GM19395 (cell line): ENCODE data around the gene ZNRD2.

Source experiments
- ATAC-seq: cut with Tn5 transposase; IDR thresholded peaks from one replicate; pipeline ENCODE4 v1.9.1; 2021; ENCODE audit warnings: mild to moderate bottlenecking, moderate library complexity; ENCODE audit not compliant: unreplicated experiment

The ZNRD2 gene

DNA sequence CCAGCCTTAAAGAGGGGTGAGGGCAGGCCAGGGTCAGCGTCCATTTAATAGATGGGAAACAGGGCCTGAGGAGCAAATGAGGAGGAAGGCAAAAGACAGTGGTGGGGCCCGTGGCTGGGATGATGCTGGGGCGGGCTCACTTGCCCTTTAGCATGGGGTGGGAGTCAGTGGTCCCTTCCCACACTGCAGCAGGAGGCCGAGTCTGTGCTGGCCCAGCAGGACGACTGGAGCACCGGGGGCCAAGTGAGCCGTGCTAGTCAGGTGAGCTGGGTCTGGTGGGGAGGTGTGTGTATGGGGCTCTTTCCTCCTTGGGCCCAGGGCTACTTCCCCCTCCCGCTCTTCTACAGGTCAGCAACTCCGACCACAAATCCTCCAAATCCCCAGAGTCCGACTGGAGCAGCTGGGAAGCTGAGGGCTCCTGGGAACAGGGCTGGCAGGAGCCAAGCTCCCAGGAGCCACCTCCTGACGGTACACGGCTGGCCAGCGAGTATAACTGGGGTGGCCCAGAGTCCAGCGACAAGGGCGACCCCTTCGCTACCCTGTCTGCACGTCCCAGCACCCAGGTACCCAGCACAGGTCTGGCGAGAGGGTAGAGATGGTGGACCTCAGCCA, 32.6 kb upstream of the ZNRD2 start:
- no peak for ATAC-seq

DNA sequence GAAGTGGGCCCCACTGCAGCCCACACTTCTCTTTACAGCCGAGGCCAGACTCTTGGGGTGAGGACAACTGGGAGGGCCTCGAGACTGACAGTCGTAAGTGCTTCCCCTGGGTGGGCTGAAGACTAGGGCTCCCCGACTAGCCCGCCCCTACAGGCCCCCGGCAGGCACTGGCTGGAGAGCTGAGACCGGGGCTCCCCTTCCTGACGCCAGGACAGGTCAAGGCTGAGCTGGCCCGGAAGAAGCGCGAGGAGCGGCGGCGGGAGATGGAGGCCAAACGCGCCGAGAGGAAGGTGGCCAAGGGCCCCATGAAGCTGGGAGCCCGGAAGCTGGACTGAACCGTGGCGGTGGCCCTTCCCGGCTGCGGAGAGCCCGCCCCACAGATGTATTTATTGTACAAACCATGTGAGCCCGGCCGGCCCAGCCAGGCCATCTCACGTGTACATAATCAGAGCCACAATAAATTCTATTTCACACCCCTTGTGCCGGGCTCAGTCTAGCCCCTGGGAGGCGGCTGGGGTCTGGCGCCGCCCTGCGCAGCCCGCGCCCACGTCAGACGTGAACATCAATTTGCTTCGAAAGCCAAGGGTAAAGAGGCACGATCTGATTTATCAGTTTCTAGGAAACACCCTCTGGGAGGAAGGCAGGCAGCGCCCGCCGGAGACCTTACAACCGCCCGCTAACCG, 31.9 kb upstream of the ZNRD2 start:
- no peak for ATAC-seq

DNA sequence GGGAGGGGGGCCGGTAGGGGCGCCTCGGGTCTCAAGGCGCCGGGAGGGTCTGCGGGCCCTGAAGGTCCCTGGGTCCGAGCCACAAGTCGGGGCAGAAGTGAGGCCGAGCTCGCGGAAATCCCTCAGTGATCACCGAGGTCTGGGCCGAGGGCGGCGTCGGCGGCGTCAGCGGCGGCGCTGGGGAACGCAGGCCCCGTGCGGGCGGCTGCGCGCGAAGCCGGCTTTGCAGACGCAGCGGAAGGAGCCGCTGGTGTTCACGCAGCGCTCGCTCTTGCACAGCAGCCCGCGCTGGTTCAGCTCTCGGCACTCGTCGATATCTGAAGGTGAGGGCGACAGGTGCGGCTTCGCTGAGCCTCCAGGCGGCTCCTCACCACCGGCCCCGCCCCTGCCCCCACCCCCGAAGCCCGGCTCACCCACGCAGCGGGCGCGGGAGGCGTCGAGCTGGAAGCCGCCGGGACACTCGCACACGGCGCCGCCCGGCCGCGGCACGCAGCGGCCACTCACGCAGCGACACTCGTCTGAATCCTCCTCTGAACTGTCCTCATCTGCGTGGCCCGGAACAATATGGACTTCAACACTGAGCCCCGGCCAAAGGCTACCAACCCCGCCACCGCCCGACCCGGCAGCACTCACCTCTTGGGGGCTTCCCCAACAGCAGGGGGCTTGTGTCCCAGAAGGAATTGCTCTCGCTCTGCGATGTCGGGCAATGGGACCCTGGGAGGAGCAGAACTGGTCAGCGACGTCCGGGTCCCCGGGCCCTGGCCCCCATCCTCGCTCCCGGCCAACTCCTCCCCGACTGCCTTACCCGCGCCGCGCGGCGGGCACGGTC, 31.1 kb upstream of the ZNRD2 start:
- ATAC-seq = no peak

DNA sequence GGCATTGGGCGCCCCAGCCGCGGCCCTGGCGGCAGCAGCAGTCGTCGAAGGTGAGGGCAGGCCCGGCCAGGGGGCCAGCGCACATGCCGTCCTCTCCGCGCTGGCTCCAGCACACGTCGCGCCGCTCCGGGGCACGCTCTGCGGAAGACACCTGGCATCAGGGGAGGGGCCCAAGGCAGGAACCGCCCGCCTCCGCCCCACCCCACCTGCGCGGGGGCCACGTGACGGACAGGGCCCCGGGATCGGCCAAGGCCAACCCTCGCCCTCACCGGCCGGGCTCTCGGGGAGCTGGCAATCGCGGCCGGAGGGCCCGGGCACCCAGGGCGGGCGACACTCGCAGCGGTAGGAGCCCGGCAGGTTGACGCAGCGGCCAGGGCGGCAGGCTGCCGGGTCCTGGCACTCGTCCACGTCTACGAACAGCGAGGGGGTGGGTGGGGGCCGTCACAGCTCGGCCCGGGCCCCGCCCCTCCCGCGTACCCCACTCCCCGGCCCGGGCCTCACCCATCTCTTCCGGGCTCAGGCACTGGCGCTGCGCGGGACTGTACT, 30.5 kb upstream of the ZNRD2 start:
- peak; percentile 55 for ATAC-seq

DNA sequence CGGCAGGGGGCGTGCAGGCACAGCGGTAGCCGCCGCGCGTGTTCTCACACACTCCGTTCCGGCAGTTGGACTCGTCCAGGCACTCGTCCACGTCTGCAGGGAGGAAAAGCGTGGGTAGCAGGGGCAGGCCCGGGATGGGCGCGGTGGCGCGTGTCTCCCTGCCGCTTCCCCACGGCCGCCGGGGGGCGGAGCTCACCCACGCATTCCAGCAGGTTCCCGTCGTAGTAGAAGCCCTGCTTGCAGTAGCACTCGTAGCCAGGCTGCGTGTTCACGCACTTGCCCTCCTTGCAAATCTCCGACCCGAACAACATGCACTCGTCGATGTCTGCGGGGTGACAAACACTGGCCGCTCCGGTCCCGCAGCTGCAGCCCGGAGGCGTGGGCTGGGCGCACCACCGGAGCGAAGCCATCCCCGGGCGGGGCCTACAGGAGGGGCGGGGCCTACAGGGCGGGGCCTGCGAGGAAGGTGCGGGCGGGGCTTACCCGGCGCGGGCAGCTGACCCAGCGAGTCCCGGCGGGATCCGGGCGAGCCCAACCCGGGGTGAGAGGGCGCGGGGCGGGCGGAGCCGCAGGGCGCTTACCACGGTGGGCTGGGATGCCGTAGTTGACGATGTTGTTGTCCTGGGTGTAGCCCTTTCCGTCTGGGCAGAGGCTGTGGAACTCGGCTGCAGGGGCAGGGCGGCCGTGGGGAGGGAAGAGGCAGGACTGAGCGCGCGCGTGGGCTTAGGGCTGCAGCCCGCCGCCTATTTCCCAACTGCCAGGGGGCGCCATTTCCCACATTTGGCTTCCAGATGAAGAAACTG, 29.8 kb upstream of the ZNRD2 start:
- ATAC-seq = peak; percentile 60

DNA sequence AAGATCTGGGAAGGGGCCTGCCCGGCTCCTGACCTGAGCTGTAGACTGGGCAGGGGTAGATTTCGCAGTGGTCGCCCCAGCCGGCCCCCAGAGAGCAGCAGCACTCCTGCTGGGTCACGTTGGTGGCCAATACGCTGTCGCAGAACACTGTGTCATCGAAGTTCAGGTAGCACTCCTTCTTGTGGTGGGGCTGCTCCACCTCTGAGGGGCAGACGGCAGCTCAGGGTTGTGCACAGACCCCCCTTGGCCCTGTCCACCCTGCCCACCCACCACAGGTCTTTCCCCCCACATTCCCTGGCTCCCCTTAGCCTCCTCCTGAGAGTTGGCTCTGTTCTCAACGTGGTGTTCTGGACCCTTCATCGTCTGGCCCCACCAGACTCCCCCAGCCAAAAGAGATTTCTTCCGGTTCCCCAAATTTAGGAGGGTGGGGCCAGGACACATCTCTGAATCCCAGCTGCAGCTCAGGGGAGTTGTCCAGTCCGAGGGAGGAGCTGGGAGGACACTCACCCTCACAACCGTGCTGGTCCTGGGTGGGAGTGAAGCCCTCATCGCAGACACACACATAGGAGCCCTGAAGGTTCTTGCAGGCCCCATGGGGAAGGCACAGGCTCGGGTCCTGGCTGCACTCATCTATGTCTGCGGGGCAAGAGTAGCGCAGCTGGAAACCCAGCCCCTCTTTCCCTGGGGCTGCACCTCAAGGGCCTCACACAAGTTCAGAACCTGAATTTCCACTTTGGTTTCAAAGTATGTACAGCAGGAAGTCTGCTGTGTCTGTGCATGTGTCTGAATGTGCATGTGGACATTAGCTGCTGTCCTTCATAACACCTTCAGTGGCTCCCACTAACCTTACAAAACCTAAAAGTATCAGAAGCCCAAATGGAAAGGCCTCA, 28.9 kb upstream of the ZNRD2 start:
- ATAC-seq = no peak

DNA sequence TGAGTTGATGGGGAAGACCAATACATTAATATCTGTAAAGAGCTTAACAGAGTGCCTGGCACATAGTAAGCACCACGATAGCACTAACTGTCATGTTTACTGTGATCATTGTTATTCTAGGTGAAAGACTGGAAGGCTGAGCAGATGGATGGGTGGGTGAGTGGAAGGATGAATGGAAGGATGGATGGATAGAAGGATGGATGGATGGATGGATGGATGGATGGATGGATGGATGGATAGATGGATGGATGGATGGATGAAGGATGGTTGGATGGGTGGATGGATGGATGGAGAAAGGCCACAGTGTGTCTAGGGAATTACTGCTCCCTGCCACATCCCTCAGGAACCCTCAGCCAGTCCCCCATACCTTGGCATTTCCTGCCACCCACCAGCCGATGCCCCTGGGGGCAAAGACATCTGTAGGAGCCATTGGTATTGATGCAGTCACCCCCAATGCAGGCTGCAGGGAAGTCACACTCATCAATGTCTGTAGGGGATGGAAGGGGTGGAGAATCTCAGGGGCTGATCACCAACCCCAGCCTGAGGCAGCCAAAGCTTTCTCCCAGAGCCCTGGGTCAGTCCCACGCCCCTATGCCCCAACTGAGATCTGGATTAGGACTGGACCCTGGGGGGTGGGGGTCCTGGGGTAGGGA, 27.4 kb upstream of the ZNRD2 start:
- ATAC-seq = no peak

DNA sequence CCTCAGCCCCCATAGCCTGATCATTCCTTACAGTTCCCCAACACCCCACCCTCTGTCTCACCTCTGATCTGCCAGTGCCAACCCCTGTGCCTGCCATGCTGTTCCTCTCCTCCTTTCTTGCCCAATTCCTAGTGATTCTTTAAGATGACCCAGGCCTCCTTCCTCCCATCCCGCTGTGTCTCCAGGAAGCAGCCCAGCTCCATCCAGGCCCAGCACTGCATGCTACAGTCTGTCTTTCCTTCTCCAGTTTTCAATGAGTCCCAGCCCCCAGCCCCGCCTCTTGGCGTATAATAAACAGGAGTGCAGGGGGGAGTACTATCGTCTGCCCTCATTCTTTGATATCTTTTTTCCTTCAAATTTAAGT, 24.4 kb upstream of the ZNRD2 start:
- ATAC-seq = no peak

DNA sequence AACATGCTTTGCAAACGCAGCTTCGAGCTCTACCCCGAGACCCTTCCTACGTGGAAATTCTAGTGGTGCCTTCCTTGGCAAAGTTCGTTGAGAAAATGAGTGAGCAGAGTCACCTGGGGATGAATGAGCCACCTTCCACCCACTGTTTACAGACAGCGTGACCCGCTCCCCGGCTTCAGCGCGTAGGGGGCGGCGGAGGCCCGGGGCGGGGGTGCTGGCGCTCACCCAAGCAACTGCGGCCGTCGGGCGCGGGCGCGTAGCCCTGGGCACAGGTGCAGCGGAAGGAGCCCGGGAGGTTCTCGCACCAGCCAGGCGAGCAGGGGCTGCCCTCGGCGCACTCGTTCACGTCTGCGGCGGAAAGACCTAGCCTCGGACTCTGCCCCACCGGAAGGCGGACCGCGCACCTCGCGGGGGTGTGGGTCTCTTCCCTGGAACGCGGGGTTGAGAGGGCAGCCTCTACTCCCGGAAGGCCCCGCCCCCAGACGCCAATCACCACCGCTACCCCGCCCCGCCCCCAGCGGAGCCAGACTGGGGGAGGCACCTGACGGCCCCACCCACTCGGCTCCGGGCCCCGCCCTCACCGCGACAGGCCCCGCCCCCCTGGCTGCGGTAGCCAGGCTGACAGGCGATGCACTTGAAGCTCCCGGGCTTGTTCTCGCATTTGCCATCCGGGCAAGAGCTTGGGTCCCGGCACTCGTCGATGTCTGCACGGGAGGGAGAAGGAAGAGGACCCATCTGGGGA, 23.9 kb upstream of the ZNRD2 start:
- peak; percentile 65 for ATAC-seq

DNA sequence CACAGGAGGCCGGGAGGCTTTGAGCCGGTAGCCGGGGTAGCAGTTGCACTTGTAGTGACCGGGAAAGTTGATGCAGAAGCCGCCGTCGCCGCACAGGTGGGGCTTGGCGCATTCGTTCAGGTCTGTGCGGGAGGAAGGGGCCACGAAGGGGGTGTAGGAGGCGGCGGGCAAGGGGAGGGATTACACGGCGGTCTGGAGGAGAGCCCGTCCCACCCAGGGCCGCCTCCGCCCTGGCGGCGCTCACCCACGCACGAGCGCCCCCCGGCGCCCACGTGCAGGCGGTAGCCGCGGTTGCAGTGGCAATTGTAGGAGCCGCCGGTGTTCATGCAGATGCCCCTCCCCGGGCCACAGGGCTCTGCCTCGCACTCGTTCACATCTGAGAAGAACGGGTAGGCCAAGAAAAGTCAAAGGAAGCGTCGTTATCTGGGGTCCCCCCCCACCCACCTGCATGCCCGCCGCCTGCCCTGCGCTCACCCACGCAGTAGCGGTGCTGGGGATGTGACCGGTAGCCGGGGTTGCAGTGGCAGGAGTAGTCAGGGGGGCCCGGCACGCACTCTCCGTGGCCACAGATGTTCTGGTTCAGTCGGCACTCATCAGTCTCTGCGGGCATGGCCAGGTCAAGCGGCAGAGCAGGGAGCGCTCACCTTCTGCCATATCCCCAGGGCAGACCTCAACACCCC, 22.7 kb upstream of the ZNRD2 start:
- no peak for ATAC-seq

DNA sequence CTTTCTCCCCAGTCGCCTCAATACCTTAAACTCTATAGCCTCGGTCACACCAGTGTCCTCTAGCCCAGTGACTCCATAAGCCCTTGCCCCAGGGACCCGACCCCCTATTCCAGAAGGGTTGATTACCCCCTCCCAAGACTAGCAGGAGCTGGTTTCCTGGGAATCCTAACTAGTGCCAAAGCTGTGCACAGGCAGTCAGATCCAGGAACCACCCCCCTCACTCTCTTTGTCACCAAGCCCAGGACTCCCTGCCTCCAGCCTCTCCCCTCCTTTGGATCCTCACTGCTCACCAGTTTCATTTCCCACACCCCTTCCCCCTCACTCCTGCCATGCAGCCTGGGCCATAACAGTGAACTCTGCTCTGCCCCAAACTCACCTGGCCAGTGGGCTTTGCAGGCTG, 21.9 kb upstream of the ZNRD2 start:
- no peak for ATAC-seq

DNA sequence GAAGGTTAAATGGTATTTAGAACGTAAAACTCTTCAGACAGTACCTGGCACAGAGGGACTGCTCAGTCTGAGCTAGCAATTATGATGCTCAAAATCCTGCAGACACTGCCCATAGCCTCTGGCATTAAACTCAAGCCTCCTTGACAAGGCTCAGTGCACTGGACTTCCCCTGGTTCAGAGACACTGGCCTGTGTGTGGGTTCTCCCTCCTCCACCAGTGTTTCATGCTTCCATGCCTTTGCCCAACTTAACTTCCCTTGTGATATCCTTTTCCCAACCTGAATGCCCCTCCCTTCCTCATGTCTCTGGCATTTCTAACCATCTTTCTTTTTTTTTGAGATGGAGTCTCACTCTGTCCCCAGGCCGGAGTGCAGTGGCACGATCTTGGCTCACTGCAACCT, 21.2 kb upstream of the ZNRD2 start:
- no peak for ATAC-seq

DNA sequence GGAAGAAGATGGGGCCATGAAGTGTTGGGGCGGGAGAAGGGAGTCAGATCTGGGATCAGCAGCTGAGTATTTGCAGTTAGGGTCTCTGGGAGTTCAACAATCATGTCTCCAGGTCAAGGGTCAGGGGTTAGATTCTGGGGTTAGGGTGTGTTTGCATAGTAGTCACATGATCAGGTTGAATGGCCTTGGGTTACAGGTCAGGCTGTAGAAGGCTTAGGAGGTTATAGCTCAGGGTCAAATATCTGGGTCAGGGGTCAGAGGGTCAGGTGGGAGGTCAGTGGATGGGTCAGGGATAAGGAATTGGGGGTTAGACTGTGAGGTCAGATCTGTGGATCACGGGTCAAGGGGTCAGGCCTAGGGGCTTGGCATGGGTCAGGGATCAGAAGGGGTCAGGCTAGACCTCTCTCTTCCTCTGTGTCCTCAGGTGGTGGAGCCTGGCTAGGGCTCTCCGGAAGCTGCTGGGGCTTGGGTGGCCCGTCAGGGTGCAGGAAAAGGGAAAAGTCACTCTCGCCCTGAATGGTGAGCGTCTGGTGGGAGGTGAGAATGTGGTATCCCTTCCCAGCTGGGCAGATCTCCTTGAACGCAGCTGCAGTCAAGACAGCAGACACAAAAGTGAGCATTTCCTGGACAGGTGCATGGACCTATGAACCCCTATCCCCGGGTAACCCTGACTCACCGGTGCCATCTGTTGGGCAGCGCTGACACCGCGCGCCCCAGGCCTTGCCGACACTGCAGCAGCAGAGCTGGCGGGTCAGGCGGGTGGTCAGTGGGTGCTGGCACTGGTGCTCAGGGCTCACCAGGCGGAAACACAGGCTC, 18.5 kb upstream of the ZNRD2 start:
- ATAC-seq = no peak

DNA sequence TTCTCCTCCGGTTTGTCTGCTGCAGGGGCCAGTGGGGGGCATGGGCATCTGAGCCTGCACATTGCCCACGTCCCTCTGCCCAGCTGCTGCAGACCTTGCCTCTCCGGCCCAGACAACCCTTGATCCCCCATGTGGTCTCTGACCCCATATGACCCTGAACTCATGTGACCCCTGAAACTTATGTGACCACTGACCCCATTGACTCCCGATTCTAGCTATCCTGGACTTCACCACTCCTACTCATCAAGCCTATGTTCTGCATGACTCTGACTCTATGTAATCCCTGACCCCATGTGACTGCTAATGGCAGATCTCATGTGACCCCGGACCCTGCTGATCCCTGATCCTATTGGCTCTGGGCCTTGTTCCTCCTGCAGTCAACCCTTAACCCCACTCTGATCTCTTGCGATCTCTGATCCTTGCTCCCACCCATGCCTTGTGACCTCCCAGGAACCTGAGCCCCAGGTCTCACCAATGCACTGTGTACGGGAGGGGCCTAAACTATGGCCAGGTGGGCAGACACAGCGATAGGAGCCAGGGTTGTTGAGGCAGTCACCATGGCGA, 17.8 kb upstream of the ZNRD2 start:
- no peak for ATAC-seq

DNA sequence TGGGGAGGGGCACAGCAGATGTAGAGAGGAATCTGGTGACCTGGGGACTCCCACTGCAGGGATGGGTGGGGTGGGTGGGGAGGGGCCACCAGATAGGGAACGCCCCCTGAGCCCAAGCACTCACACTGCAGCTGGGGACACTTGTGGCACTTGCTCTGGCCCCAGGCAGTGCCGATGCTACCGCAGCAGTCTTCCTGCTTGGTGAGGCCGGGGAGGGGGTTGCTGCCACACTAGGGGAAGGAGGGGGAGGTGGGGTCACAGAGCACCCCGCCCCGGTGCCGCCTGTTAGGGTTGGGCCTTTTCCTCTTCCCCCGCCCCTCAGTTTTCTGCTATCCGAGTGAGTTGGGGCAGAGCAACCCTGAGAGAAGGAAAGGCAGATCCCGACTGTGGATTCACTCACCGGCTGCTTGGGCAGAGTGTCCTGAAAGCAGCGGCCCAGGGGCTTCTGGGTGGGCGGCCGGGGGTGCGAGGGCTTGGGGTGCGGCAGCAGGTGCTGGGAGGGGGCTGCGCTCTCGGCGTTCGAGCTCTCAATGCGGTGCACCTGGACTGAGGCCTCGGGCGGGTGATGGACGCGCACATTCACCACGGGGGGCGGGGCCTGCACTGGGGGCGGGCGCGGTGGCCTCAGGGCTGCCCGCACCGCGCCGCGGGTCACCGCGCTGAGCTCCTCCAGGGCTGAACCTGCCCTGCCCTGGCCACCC, 16.8 kb upstream of the ZNRD2 start:
- no peak for ATAC-seq

DNA sequence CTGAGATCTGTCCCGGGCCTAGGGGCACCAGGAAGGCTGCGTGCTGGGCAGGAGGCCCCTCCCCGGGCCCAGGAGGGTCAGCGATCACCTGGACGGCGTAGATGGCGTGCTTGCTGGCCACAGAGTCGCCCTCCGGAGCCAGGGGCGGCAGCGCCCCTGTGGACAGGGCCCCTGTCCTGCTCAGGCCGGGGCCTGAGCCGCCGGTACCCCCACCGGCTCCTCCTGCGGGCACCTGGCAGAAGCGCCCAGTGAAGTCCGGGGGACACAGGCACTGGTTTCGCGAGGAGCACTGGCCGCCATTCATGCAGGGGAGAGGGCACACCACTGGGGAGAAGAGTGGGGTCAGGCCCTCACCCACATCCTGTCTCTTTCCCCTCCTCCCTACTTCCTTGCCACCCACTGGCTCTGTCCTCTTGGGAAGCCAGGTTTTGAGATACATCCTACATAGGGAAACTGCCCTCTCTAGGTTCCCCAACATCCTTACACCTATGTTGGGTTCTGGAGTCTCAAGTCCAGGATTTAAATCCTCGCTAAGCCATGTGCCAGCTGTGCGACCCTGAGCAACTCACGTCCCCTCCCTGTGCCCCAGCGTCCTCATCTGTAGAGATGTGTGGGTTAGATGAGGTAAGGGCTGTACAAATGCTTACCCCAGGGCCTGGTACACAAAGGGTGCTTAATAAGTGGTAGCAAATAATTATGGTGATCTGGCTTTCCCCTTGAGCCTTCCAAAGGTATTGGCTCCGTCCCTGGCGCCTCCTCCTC, 16.0 kb upstream of the ZNRD2 start:
- ATAC-seq = no peak
